DMS79 treated with DMSO at 0.1 percent for 48 hours (cell line): ENCODE measurements around the gene MICU1.
"Not testable (repeated sequence)": the region's sequence is repeated elsewhere in the genome, so short reads cannot be mapped to it uniquely, and the experiment has no call there.

ENCODE experiments used
- DNase-seq: peaks from one replicate; lab custom pipeline; 2025; lab: John Stamatoyannopoulos, UW

The MICU1 gene

DNA sequence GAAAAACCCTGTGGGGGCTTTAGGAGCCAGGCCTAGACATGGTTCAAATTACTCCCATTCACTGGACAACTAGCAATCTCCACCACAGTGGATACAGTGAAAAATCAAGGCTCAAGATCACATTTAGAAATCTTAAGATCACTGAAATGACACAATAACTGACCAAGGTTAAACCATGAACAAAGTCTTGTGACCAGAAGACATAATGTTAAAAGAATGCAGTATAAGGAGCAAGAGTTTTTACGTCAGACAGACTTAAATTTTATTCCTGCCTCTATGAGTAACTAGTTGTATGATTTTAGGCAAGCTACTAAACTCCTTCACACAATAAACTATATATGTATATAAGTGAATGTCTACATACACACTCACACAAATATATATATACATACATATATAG is 68.5 kb downstream of the MICU1 start:
- DNase-seq: no peak

DNA sequence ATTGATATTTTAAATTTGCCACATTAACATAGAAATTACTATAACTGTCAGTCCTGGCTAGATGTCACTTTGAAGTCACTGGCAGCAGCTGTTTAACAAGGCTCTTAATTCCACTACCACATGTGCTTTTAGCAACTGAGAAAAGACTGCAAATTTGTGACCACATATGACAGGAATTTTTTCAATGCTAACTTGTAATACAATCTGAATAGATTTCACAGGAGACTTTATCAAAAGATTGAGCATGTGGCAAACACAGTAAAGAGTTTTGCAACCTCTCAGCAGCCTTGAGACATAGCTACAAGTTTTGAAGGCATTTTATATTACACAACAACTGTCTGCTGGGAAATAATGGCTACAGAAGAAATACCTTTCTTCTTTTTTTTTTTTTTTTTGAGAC is 73.0 kb downstream of the MICU1 start:
- DNase-seq: no peak

DNA sequence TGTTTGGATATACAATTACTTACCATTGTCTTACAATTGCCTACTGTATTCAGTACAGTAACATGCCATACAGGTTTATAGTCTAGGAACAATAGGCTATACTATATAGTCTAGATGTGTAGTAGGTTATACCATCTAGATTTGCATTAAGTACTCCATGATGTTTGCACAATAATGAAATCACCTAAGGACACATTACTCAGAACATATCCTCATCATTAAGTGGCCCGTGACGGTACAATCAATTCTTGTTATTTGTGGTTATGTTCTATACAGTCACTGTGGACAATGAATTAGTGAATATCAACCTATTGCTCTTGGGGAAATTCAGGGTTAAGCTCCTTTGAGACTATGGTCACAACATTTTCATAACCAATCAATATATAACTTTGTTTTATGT is 75.6 kb downstream of the MICU1 start:
- no peak for DNase-seq

- DNase-seq: no peak
Measured at GRCh38 chr10:72545546-72545945, 80.3 kb downstream of the MICU1 start.

- DNase-seq: not testable (repeated sequence)
Measured at GRCh38 chr10:72543855-72544254, 82.0 kb downstream of the MICU1 start.

DNA sequence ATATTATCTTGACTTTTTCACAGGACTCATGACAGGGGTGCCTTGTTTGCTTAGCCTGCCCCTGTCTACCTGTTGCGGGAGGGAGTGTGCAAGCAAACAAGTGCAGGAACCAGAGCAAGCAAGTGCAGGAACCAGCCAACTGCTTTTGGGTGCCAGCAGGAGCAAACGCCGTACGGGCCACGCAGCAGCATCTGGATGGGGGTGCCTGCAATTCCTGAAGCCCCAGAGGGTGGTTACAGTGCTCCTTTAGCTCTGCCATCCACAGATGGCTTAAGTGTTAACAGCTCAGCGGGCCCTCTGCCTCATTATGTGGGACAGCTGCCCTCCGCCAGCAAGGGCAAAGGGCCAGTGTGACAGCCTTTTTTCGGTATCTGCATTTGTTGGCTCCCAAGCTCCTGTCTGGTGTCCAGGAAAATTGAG is 83.5 kb downstream of the MICU1 start:
- DNase-seq: no peak

GRCh38 chr10:72541337-72541736 is 84.5 kb downstream of the MICU1 start:
- DNase-seq: no peak

DNA sequence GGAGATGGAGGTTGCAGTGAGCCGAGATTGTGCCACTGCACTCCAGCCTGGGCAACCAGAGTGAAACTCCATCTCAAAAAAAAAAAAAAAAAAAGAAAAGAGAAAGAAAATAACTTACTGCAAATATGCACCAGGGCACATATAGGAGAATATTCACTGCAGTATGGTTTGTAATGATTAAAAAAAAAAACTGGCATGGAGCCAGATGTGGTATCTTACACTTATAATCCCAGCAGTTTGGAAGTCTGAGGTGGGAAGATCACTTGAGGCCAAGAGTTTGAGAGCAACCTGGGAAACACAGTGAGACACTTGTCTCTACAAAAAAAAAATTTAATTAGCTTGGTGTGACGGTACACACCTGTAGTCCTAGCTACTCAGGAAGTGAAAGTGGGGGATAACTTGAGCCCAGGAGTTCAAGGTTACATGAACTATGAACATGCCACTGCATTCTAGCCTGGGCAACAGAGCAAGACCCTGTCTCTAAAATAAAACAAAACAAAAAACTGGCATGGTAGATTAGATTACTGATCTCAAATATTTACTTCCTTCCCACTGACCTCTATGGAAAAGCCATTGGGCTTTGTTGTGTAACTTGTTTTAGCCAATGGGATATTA is 85.6 kb downstream of the MICU1 start:
- no peak for DNase-seq

DNA sequence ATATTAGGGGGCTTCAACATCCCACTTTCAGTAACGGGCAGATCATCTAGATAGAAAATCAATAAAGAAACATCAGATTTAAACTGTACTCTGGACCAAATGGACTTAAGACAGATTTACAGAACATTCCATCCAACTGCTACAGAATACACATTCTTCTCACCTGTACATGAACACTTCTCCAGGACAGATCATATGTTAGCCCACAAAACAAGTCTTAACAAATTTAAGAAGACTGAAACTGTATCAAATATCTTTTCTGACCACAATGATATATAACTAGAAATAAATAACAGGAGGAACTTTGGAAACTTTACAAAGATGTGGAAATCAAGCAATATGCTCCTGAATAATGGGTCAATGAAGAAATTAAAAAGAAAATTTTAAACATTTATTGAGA is 86.7 kb downstream of the MICU1 start:
- DNase-seq: no peak

DNA sequence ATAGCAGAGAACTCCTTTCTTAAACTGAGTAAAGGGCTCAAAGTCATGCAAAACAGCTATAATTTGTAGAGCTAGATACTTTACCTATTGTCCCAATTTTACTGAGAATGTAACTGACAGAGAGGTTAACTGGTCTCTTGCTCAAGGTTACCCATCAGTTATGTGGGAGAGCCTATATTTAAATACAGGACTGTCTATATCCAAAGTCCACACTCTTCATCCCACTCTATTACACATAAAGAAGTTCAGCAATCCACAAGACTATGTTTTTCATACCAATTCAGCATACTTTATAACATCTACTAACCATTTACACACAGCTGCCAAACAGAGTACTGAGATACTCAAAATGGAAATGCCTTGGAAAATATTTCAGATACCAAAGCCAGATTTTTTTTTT is 100.2 kb downstream of the MICU1 start:
- DNase-seq: no peak

GRCh38 chr10:72525277-72525676 is 100.6 kb downstream of the MICU1 start:
- DNase-seq: no peak

DNA sequence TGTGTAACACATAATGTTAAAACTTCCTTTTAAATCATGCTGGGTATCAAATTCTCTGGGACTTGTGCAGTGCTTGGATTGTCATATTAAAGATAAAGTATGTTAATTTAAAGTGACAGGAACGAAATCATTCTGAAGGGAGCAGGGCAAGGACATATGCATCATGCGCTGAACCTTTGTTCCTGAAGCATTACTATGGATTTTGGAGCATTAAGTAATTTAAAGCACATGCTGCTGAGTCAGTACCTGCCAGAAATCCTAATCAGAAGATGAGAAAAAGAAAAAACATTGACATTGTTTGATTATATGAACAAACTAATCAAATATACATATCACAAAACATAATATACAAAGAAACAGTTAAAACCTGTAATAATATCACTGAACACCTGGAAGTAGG is 101.4 kb downstream of the MICU1 start:
- DNase-seq: no peak

DNA sequence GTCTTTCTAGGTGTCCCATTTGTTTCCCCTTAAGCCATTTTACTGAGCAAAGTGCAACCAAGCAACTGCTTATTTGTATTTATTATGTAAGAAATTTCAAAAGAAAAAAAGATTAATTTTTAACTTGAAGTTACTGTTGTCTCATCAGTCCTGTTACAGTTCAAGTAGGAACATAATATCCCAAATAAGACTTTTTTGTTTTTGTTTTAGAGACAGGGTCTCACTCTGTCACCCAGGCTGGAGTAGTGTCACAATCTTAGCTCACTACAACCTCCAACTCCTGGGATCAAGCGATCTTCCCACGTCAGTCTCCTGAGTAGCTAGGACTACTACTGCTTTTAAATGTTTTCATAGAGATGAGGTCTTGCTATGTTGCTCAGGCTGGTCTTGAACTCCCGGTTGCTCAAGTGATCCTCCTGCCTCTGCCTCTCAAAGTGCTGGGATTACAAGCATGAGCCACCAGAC is 101.9 kb downstream of the MICU1 start:
- DNase-seq: no peak

DNA sequence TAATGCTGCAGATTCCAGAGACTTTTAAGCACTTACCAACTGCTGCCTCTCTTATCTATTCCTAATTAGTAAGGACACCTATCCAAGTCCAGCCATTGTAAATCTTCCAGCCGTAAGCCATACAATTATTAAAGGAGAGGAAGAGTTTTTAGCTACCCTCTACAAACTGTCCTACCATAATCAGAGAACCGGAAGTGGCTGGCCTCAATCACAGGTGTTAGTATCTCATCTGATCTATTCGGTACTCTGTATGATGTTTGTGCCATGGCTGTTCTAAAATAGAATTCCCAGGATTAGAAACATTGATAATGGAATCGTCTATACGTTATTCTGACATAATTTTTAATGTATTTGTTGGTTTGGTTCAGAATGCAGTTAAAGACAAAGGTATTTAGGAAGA is 102.8 kb downstream of the MICU1 start:
- no peak for DNase-seq

- DNase-seq: no peak
Measured at GRCh38 chr10:72517244-72517643, 108.6 kb downstream of the MICU1 start.

DNA sequence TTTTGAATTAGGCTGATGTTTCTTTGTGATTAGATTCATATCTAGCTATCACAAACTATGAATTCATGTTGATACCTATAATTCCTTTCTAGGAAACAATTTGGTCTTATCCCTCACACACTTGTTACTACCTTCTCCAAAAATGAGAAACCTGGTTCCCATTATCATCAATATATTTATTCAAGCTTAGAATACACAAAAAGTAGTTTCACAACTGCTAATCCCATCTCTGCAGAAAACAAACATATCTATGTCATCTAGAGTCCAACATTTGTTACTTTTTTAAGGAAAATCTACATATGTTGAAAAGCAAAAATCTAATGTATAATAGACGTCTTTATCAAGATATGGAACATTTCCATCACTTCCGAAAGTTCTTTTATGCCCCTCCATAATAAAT is 110.4 kb downstream of the MICU1 start:
- DNase-seq: no peak

GRCh38 chr10:72513910-72514309 is 112.0 kb downstream of the MICU1 start:
- no peak for DNase-seq

- DNase-seq: no peak
Measured at GRCh38 chr10:72511459-72511858, 114.4 kb downstream of the MICU1 start.

GRCh38 chr10:72509941-72510340 is 115.9 kb downstream of the MICU1 start:
- DNase-seq: no peak

DNA sequence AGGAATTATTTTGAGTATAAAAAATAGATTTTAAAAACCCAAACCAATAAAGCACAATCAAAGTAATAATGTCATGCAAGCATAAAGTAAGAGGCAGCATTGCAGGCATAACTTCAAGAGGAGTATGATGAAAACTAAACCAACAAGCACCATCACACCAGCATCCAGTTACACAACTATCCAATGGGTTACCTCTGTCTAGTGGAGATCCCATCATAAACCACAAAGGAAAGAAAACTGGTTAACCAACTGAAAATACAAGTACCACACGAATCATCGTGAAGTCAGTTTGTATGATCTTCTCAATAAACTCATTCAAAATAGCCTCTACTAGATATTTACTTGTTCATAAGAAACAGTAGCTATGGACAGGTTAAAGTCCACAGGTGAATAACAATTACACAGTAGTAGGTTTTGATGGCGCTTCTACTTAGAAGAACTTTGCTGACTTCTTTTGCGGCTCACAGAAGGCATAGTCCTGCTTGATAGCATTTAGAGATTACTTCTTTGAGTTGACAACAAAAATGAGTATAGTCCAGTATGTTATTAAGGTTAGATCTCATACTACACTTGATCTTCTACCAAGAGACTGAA is 116.6 kb downstream of the MICU1 start:
- DNase-seq: no peak

DNA sequence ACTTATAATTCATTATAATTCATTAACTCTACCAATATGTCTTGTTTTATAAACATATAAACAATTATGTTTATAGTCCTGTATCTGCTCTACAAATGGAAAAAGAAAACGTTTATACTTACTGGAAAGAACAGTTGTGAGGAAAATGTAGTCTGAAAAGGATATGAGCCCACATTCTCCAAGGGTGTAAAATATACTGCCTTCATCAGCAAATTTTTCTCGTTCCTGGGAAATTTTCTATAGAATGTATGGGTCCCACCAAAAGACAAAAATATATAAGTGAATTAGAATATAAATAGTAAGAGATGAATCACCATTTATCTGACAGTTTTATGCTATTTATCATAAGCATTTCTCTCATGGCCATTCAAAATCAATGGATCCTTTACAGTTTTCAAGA is 117.8 kb downstream of the MICU1 start:
- no peak for DNase-seq

GRCh38 chr10:72506474-72506873 is 119.4 kb downstream of the MICU1 start:
- DNase-seq: no peak

DNA sequence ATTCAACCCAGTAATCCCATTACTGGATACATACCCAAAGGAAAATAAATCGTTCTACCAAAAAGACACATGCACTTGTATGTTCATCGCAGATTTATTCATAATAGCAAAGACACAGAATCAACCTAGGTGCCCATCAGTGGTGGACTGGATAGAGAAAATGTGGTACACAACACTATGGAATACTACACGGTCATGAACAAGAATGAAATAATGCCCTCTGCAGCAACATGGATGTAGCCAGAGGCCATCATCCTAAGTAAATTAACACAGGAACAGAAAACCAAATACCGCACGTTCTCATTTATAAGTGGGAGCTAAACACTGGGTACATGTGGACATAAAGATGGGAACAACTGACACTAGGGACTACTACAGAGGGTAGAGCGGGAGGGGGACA is 120.4 kb downstream of the MICU1 start:
- no peak for DNase-seq
